Measurements from ENCODE around the gene SPAG16.

Gene SPAG16

GRCh38 chr2:214104967-214105366 is 820.7 kb downstream of the SPAG16 start:
- no peak for DNase-seq

DNA sequence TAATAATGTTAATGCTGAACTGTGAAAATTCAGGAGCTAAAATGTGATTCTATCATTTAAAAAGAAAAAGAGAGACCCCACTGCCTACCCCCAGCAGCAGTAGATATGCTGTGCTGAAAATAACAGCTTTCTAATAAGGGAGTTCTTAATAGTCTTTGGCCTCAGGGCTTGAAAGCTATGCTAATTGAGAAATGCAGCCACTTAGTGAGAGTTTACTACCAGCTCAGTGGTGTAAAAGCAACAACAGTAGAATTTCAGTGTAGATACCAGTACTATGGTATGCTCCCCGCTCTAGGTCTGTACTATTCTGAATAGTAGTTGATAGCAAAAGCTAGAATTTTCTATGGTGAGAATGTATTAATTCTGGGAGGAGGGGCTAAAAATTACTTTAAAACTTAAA is 823.5 kb downstream of the SPAG16 start:
- DNase-seq: no peak

DNA sequence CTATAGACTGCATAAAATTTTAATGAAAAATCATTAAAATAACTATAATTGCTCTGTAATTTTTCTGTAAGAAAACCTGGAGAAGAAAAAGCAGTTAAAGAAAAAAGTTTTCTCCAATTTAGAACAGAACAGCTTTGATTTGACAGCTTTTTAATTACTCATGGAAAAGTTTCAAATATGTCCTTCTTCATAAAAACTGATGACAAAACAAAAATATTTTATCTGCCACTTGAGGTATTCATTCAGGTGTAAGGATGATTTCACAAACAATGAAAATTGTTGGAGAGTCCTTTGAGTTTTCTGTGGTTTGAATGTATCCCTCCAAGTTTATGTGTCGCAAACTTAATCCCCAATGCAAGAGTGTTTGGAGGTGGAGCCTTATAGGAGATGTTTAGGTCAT is 824.3 kb downstream of the SPAG16 start:
- no peak for DNase-seq

- no peak for DNase-seq
Observed at GRCh38 chr2:214117054-214117453, 832.8 kb downstream of the SPAG16 start.

DNA sequence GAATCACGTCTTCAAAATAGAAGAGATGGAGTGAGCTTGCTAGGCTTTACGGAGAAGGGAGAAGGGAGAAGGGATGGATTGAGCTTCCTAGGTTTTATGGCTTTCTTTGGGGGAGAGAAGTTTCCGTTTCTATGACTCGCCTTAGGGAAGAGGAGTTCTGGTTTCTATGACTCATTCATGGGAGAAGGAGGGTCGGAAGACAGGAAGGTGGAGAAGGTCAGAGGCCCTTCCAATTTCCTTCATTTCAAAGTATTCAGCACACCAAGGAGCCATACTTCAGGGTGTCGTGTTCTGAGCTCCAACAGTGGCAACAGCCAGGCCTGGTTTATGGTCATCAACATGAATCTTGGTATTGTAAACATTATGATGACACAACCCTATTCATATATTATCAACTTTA is 841.9 kb downstream of the SPAG16 start:
- no peak for DNase-seq

DNA sequence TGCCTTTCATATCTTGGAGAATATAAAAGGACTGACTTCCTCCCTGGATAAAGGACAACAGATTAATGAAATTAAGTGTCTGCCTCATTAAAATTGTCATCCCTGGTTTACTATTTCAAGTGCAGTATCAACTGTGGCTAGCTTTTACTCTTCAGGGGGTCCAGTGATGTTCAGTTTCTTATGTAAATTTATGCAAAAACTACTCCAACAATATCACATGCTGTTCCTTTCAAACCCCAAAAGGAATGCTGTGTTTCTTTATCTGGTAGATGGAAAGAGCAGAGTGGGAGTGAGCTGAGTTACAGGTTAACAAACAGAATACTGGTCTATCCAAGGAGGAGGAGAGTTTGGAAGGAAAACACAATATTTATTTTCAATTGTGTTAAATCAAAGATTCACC is 842.9 kb downstream of the SPAG16 start:
- no peak for DNase-seq

DNA sequence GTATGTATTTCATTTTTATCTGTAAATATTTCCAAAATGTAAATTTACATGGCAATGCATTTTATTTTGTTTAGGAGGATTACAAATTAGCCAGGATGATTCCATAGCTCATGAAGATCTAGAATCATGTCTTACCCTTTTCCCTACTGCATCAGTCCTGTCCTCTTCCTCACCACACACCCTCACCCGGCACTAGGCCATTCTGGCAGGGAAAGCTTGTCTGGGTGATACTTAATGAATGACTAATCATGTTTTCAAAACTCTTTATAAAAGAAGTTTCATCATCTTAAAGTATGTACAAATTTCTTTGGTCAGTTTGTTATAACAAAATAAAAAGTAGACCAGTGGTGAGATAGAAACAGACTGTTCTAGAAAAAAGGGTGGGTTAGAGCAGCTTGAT is 843.3 kb downstream of the SPAG16 start:
- no peak for DNase-seq

DNA sequence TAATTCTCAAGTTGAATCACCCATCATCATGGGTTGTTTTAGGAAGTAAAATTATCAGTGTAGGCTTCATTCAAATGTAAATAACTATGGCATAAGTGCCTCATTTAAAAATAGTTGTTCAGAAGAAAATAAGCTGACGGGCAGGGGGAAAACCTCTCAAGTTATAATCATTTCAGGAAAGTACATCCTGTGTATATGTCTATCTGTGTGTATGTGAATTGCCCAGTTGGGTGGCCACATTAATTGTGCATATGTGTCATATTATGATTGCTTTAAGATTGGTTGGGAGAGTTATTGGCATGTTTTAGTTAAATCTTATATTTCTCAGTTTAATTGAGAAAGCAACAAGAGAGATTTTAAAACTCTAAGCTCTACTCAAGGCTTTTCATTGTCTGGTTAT is 843.8 kb downstream of the SPAG16 start:
- no peak for DNase-seq

DNA sequence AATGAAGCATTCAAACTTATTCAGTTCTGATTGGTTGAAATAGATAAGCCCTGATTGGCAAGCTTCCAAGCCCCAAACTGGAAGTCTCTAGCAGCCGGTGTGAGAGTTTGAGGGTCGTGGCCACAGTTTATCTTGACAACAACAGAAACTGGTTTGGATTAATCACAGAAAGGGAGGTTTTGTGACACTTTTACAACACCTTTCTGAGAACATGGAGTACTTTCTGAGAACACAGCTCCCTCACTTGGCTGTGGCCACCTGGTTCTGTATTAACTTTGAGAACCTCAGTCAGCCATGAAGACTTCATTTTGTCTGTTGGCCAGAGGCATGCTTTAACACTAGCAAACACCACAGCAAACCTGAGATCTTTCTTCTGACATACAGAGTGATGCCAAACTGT is 845.9 kb downstream of the SPAG16 start:
- no peak for DNase-seq

DNA sequence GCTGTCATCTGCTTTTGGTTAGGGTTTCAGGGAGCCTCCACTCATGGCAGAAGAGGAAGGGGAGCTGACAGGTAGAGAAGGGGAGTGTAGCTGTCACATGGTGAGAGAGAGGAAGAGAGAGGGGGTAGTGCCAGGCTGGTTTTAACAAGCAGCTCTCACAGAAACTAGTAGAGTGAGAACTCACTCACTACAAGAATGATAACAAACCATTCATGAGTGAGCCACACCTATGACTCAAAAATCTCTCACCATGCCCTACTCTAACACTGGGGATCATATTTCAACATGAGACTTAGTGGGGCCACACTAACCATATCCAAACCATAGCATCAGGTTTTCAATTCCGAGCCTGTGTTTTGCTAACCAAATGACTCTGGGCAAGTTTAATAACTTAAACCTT is 851.7 kb downstream of the SPAG16 start:
- DNase-seq: no peak

GRCh38 chr2:214138779-214139178 is 854.5 kb downstream of the SPAG16 start:
- no peak for DNase-seq

- no peak for DNase-seq
Observed at GRCh38 chr2:214139630-214140284, 855.5 kb downstream of the SPAG16 start.

GRCh38 chr2:214156971-214157370 is 872.7 kb downstream of the SPAG16 start:
- DNase-seq: no peak

DNA sequence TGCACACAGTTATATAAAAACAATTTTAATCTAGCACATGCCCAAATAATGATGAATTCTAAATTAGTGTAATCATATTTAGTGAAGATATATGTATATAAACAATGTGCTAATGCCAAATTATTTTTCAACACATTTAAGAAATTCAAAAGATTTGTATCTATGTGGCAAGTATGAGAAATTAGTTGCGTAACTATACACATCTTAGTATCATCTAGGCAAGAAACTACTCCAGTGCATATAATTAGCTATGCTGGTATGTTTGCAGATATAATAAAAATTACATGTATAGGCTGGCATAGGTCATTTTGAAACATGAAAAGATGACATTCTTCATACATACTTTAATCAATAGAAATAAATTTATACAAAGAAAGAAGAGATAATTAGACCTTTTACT is 874.6 kb downstream of the SPAG16 start:
- no peak for DNase-seq

- DNase-seq: no peak
Observed at GRCh38 chr2:214169281-214169680, 885.0 kb downstream of the SPAG16 start.

DNA sequence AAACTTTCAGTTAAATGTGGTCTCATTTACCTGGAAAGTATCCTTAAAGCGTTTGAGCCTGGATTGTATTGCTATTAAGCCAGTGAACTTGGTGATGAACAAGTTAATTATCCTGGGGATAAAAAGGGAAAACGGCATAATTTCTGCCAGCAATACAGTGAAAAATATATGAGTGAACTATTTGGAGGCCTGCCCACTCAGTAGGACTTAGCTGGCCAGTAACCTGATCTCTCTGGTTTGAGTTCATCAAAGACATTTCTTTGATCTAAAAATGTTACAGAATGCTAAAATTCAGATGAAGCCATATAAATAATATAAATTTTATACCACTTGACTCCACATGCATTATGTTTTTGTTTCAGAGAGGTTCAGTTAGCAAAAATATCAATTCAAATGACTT is 885.5 kb downstream of the SPAG16 start:
- DNase-seq: no peak

- DNase-seq: no peak
Observed at GRCh38 chr2:214174563-214174962, 890.3 kb downstream of the SPAG16 start.

GRCh38 chr2:214180071-214180470 is 895.8 kb downstream of the SPAG16 start:
- DNase-seq: no peak

GRCh38 chr2:214180686-214181085 is 896.4 kb downstream of the SPAG16 start:
- DNase-seq: no peak

DNA sequence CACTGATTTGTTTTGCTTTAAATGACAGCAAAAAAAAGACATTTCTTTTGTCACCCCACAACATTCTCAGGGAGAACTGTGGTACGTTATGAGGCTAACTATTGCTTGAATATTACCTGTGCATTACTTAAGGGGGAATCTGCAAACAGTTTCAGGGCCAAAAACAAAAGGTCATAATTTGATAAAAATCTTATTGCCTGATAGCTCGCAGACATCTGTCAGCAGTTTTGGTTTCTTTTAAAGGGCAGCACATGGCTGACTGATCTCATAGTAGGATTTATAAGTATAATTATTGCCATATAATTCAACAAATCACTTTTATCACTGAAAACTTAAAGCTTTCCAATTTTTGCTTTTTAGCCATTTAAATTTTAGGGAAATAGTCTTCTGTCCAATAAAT is 900.2 kb downstream of the SPAG16 start:
- DNase-seq: no peak

- no peak for DNase-seq
Observed at GRCh38 chr2:214185546-214185945, 901.3 kb downstream of the SPAG16 start.

DNA sequence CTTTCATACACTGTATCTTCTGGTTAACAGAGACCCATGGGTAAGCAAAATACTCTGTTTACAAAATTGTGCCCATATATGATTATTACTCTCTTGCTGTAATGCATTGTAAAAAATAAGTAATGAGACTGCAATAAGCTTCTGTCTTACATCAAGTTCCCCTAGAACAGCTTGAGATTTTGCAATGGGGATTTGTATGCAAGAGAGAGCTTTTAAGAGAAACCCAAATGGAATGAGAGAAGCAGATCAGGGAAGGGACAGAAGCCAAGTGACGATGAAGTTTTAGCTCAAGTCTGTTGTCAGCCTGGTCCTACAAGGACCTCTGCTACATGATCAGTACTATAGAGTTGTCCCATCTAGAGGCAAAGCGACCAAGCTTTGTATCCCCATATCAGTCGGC is 908.4 kb downstream of the SPAG16 start:
- DNase-seq: no peak

GRCh38 chr2:214193943-214194342 is 909.7 kb downstream of the SPAG16 start:
- DNase-seq: no peak

GRCh38 chr2:214196260-214196659 is 912.0 kb downstream of the SPAG16 start:
- DNase-seq: no peak

DNA sequence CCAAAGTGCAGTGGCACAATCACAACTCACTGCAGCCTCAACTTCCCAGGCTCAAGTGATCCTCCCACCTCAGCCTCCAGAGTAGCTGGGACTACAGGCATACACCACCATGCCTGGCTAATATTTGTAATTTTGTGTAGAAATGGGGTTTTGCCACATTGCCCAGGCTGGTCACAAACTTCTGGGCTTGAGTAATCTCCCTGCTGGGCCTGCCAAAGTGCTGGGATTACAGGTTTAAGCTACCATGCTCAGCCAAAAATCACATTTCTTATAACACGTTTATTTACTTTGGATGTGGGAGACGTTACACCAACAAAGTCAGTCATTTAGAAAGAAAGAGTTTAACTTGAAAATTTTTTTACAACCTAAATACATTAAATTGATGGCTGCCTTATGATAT is 917.6 kb downstream of the SPAG16 start:
- no peak for DNase-seq

DNA sequence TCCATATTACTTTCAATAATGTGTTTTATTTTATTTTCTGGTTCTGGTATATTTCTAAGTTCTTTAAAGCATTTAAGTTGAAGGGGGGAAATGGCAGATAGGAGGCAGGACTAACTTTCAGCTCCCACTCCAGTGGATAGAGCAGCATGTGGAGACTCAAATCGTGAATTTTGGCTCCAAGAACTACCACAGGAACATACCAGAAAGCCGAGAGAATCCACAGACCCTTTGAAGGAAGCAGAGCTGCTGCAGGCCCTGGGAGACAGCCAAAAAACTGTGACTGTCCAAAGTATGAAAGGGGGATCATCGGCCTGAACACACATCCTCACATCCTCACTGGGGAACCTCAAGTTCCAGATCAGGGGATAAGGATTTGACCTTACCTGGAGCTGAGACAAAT is 919.0 kb downstream of the SPAG16 start:
- DNase-seq: no peak

Data from DMS79 (cell line).